Measurements from ENCODE around the gene POLR2F. TPM values are rescaled to one million over a fixed set of nuclear protein-coding genes. Genes with fewer than 3 reads are reported as not detected.

POLR2F gene
- total RNA-seq, 2 donors from 2014 or later = 51.1 to 60.2 TPM

- intact Hi-C loops (cut with DNase I, micrococcal nuclease) = no loop called here
- DNase-seq (no peak), ATAC-seq (no peak)
These were observed 38.4 kb downstream of the POLR2F start for GRCh38 chr22:37991731-37992442.

GRCh38 chr22:37994049-37994448 lies 40.5 kb downstream of the POLR2F start:
- ATAC-seq = no peak
- intact Hi-C loops (cut with DNase I, micrococcal nuclease) = no loop called here
- DNase-seq = no peak

GRCh38 chr22:37994982-37995381 lies 41.5 kb downstream of the POLR2F start:
- intact Hi-C loops (cut with DNase I, micrococcal nuclease) = no loop called here
- ATAC-seq (no peak), DNase-seq (no peak)

GRCh38 chr22:37995460-37995859 lies 42.0 kb downstream of the POLR2F start:
- intact Hi-C loops (cut with DNase I, micrococcal nuclease) = no loop called here
- ATAC-seq = no peak
- DNase-seq = no peak

GRCh38 chr22:37996079-37996478 lies 42.6 kb downstream of the POLR2F start:
- ATAC-seq = no peak
- DNase-seq = no peak
- intact Hi-C loops (cut with DNase I, micrococcal nuclease) = no loop called here

- peak in 1 of 2 donors; percentile 30 for DNase-seq
These were observed 43.2 kb downstream of the POLR2F start for GRCh38 chr22:37996515-37997246.

GRCh38 chr22:37998543-37998942 lies 45.0 kb downstream of the POLR2F start:
- intact Hi-C loops (cut with DNase I, micrococcal nuclease) = no loop called here
- DNase-seq = no peak
- ATAC-seq = no peak

More at GRCh38 chr22:37996515-37997246, 43.2 kb downstream of the POLR2F start:
- intact Hi-C loops (cut with DNase I, micrococcal nuclease) = no loop called here
- peak; percentile 77 for ATAC-seq

GRCh38 chr22:37999236-37999635 lies 45.7 kb downstream of the POLR2F start:
- ATAC-seq (peak; percentile 36), DNase-seq (peak in 1 of 2 donors; percentile 25)
- intact Hi-C loops (cut with DNase I, micrococcal nuclease) = no loop called here

GRCh38 chr22:37999640-38000272 lies 46.3 kb downstream of the POLR2F start:
- intact Hi-C loops (cut with DNase I, micrococcal nuclease) = no loop called here
- no peak for DNase-seq
- no peak for ATAC-seq

- intact Hi-C loops (cut with DNase I, micrococcal nuclease) = no loop called here
- no peak for DNase-seq
- no peak for ATAC-seq
These were observed 52.4 kb downstream of the POLR2F start for GRCh38 chr22:38005943-38006342.

GRCh38 chr22:38006906-38007305 lies 53.4 kb downstream of the POLR2F start:
- intact Hi-C loops (cut with DNase I, micrococcal nuclease) = no loop called here
- no peak for DNase-seq
- ATAC-seq = no peak

GRCh38 chr22:38007330-38007902 lies 53.9 kb downstream of the POLR2F start:
- intact Hi-C loops (cut with DNase I, micrococcal nuclease) = no loop called here
- no peak for DNase-seq
- no peak for ATAC-seq

- intact Hi-C loops (cut with DNase I, micrococcal nuclease) = no loop called here
- ATAC-seq (no peak), DNase-seq (no peak)
These were observed 55.7 kb downstream of the POLR2F start for GRCh38 chr22:38009000-38009806.

GRCh38 chr22:38012604-38013072 lies 59.1 kb downstream of the POLR2F start:
- ATAC-seq = no peak
- no peak for DNase-seq
- intact Hi-C loops (cut with DNase I, micrococcal nuclease) = no loop called here

- ATAC-seq (no peak), DNase-seq (no peak)
- intact Hi-C loops (cut with DNase I, micrococcal nuclease) = no loop called here
These were observed 60.6 kb downstream of the POLR2F start for GRCh38 chr22:38014083-38014482.

GRCh38 chr22:38016182-38017151 lies 63.0 kb downstream of the POLR2F start:
- ATAC-seq = peak; percentile 85
- intact Hi-C loops (cut with DNase I, micrococcal nuclease) = no loop called here
- DNase-seq = peak; percentile 63 to 69

- ATAC-seq (peak; percentile 78), DNase-seq (peak; percentile 79 to 81)
- intact Hi-C loops (cut with DNase I, micrococcal nuclease) = no loop called here
These were observed 63.9 kb downstream of the POLR2F start for GRCh38 chr22:38017272-38017920.

Measured in left colon (tissue), 2 donors.